CD8-positive, alpha-beta memory T cell (primary cell): Measurements from ENCODE around the gene LRP3. TPM values are rescaled to one million over a fixed set of nuclear protein-coding genes. Genes with fewer than 3 reads are reported as not detected.
A peak's percentile ranks its signal among the peaks of the same experiment; 100 is the strongest.

ENCODE experiments used
- CTCF ChIA-PET: fragments of 350-600 bp; sonication (Branson Sonifier 250); formaldehyde crosslinking; loops from one replicate; lab custom pipeline; 2021; ENCODE audit warnings: antibody characterized with exemption; lab: Charles Lee
- POLR2A ChIA-PET: fragments of 350-600 bp; sonication (Branson Sonifier 250); formaldehyde crosslinking; loops from one replicate; lab custom pipeline; 2021; ENCODE audit warnings: antibody characterized with exemption; lab: Charles Lee
- DNase-seq, 5 donors: peaks; one replicate each; pipeline versions ENCODE4 v3.0.0 to v3.0.0-alpha.2; 2020 to 2022; ENCODE audit warnings: mixed read lengths in 1 of 5
- H3K27ac ChIP-seq: one replicate; pipeline ENCODE4 v1.7.0; 2013; ENCODE audit warnings: low read depth, mild to moderate bottlenecking, low read length, moderate library complexity
- H3K27me3 ChIP-seq: 2 replicates; pipeline ENCODE4 v1.7.0; 2013; ENCODE audit warnings: low read length, mild to moderate bottlenecking; ENCODE audit not compliant: insufficient read depth, poor library complexity, severe bottlenecking
- H3K36me3 ChIP-seq: 2 replicates; pipeline ENCODE4 v1.7.0; 2013; ENCODE audit warnings: mild to moderate bottlenecking, low read length, moderate library complexity; ENCODE audit not compliant: insufficient read depth
- H3K4me1 ChIP-seq: 2 replicates; pipeline ENCODE4 v1.7.0; 2013; ENCODE audit warnings: mild to moderate bottlenecking, low read length, moderate library complexity; ENCODE audit not compliant: insufficient read depth
- H3K4me3 ChIP-seq: 2 replicates; pipeline ENCODE4 v1.7.0; 2013; ENCODE audit warnings: mild to moderate bottlenecking, low read length
- H3K9me3 ChIP-seq: 2 replicates; pipeline ENCODE4 v1.7.0; 2013; ENCODE audit warnings: mild to moderate bottlenecking, low read length
- H3K27ac Mint-ChIP-seq, 8 donors: one replicate each; pipeline ENCODE4 v1.8.0; 2020 to 2021; ENCODE audit warnings: mixed read lengths in 8 of 8, mild to moderate bottlenecking in 6 of 8, inconsistent platforms in 3 of 8, moderate library complexity in 3 of 8
- H3K27me3 Mint-ChIP-seq, 2 donors: one replicate each; pipeline ENCODE4 v1.8.0; 2020 to 2021; ENCODE audit warnings: mixed read lengths in 2 of 2, mild to moderate bottlenecking in 1 of 2, moderate library complexity in 1 of 2
- H3K36me3 Mint-ChIP-seq, 3 donors: one replicate each; pipeline ENCODE4 v1.8.0; 2020 to 2021; ENCODE audit warnings: mixed read lengths in 3 of 3, inconsistent platforms in 1 of 3, mild to moderate bottlenecking in 1 of 3
- H3K4me1 Mint-ChIP-seq, 3 donors: one replicate each; pipeline ENCODE4 v1.8.0; 2020 to 2021; ENCODE audit warnings: mixed read lengths in 3 of 3, inconsistent platforms in 1 of 3, mild to moderate bottlenecking in 1 of 3
- H3K4me3 Mint-ChIP-seq, 7 donors: one replicate each; pipeline ENCODE4 v1.8.0; 2020 to 2021; ENCODE audit warnings: mixed read lengths in 7 of 7, mild to moderate bottlenecking in 6 of 7, moderate library complexity in 4 of 7, inconsistent platforms in 2 of 7
- H3K9me3 Mint-ChIP-seq, 5 donors: one replicate each; pipeline ENCODE4 v1.8.0; 2020 to 2022; ENCODE audit warnings: mixed read lengths in 5 of 5, mild to moderate bottlenecking in 3 of 5, moderate library complexity in 2 of 5, inconsistent platforms in 1 of 5
- polyA plus RNA-seq: library from polyadenylated mRNA; unstranded; fragments of 300-500 nt; fragmentation: Illumina TruSeq; gene quantifications from one replicate; pipeline ENCODE4 v1.2.3, GENCODE V29; 2021
- total RNA-seq, 2 experiments: library from RNA; stranded (reverse); gene quantifications; one replicate each; pipeline ENCODE4 v1.2.3, GENCODE V29; 2021

LRP3 gene
- total and polyA plus RNA-seq, 3 experiments from 2014 or later, result 0.24 TPM; not detected in 2

GRCh38 chr19:33204136-33204973 lies 10.2 kb downstream of the LRP3 start:
- no peaks in the 10 kb centered on the region for H3K9me3 Mint-ChIP-seq
- Histone ChIP-seq H3K4me3 (no peak overlapping the region), H3K4me1 (no peaks in the 10 kb centered on the region), H3K36me3 (no peaks in the 10 kb centered on the region), H3K27ac (no peak overlapping the region), H3K27me3 (no peaks in the 10 kb centered on the region), H3K9me3 (no peaks in the 10 kb centered on the region)
- no peaks in the 10 kb centered on the region for H3K36me3 Mint-ChIP-seq
- POLR2A ChIA-PET, result no interaction called here
- no peak overlapping the region for H3K27ac Mint-ChIP-seq
- peak in 1 of 5 donors; percentile 32 for DNase-seq
- CTCF ChIA-PET, result no interaction called here
- no peak overlapping the region for H3K4me3 Mint-ChIP-seq
- H3K4me1 Mint-ChIP-seq, result no peaks in the 10 kb centered on the region
- H3K27me3 Mint-ChIP-seq, result no peaks in the 10 kb centered on the region

GRCh38 chr19:33205110-33205509 lies 11.0 kb downstream of the LRP3 start:
- Mint-ChIP-seq H3K4me1 (no peaks in the 10 kb centered on the region), H3K36me3 (no peaks in the 10 kb centered on the region), H3K9me3 (no peaks in the 10 kb centered on the region), H3K4me3 (no peak overlapping the region), H3K27ac (no peak overlapping the region), H3K27me3 (no peaks in the 10 kb centered on the region)
- no peak for DNase-seq
- POLR2A ChIA-PET, result no interaction called here
- no peak overlapping the region for H3K27ac ChIP-seq
- H3K9me3 ChIP-seq, result no peaks in the 10 kb centered on the region
- CTCF ChIA-PET, result no interaction called here
- no peaks in the 10 kb centered on the region for H3K4me1 ChIP-seq
- H3K4me3 ChIP-seq, result no peak overlapping the region
- H3K36me3 ChIP-seq, result no peaks in the 10 kb centered on the region
- H3K27me3 ChIP-seq, result no peaks in the 10 kb centered on the region

- DNase-seq, result no peak
- no peaks in the 10 kb centered on the region for H3K27me3 ChIP-seq
- H3K27ac Mint-ChIP-seq, result no peak overlapping the region
- H3K4me3 Mint-ChIP-seq, result no peak overlapping the region
- no peaks in the 10 kb centered on the region for H3K36me3 ChIP-seq
- H3K27me3 Mint-ChIP-seq, result no peaks in the 10 kb centered on the region
- H3K36me3 Mint-ChIP-seq, result no peaks in the 10 kb centered on the region
- H3K9me3 ChIP-seq, result no peaks in the 10 kb centered on the region
- no peaks in the 10 kb centered on the region for H3K4me1 Mint-ChIP-seq
- no peaks in the 10 kb centered on the region for H3K4me1 ChIP-seq
- H3K9me3 Mint-ChIP-seq, result no peaks in the 10 kb centered on the region
- no peak overlapping the region for H3K27ac ChIP-seq
- H3K4me3 ChIP-seq, result no peak overlapping the region
- ChIA-PET CTCF (no interaction called here), POLR2A (no interaction called here)
Observed at GRCh38 chr19:33205531-33206260, 11.6 kb downstream of the LRP3 start.

- no peak for DNase-seq
- no peak overlapping the region for H3K4me3 ChIP-seq
- no peaks in the 10 kb centered on the region for H3K4me1 ChIP-seq
- Mint-ChIP-seq H3K36me3 (no peaks in the 10 kb centered on the region), H3K4me1 (no peaks in the 10 kb centered on the region), H3K27me3 (no peaks in the 10 kb centered on the region), H3K9me3 (no peaks in the 10 kb centered on the region), H3K27ac (peak overlapping the region in 1 of 8 donors; percentile 72), H3K4me3 (no peak overlapping the region)
- no peaks in the 10 kb centered on the region for H3K27me3 ChIP-seq
- ChIA-PET CTCF (no interaction called here), POLR2A (no interaction called here)
- no peaks in the 10 kb centered on the region for H3K9me3 ChIP-seq
- no peak overlapping the region for H3K27ac ChIP-seq
- H3K36me3 ChIP-seq, result no peaks in the 10 kb centered on the region
Observed at GRCh38 chr19:33206261-33207039, 12.3 kb downstream of the LRP3 start.

GRCh38 chr19:33207040-33207620 lies 13.0 kb downstream of the LRP3 start:
- Histone ChIP-seq H3K36me3 (no peaks in the 10 kb centered on the region), H3K27me3 (no peaks in the 10 kb centered on the region), H3K4me3 (no peak overlapping the region), H3K27ac (no peak overlapping the region), H3K4me1 (no peaks in the 10 kb centered on the region), H3K9me3 (no peaks in the 10 kb centered on the region)
- CTCF ChIA-PET, result no interaction called here
- no peaks in the 10 kb centered on the region for H3K4me1 Mint-ChIP-seq
- DNase-seq, result no peak
- H3K27ac Mint-ChIP-seq, result no peak overlapping the region
- H3K4me3 Mint-ChIP-seq, result no peak overlapping the region
- H3K27me3 Mint-ChIP-seq, result no peaks in the 10 kb centered on the region
- POLR2A ChIA-PET, result no interaction called here
- no peaks in the 10 kb centered on the region for H3K9me3 Mint-ChIP-seq
- H3K36me3 Mint-ChIP-seq, result no peaks in the 10 kb centered on the region

GRCh38 chr19:33207903-33208302 lies 13.8 kb downstream of the LRP3 start:
- no peaks in the 10 kb centered on the region for H3K36me3 Mint-ChIP-seq
- no peak overlapping the region for H3K4me3 Mint-ChIP-seq

GRCh38 chr19:33208371-33208895 lies 14.3 kb downstream of the LRP3 start:
- no peaks in the 10 kb centered on the region for H3K36me3 ChIP-seq
- no peaks in the 10 kb centered on the region for H3K27me3 ChIP-seq
- H3K9me3 Mint-ChIP-seq, result no peaks in the 10 kb centered on the region
- ChIA-PET CTCF (no interaction called here), POLR2A (no interaction called here)
- no peak overlapping the region for H3K27ac ChIP-seq
- H3K4me3 ChIP-seq, result no peak overlapping the region
- no peaks in the 10 kb centered on the region for H3K9me3 ChIP-seq
- no peaks in the 10 kb centered on the region for H3K4me1 ChIP-seq
- H3K36me3 Mint-ChIP-seq, result no peaks in the 10 kb centered on the region
- no peak overlapping the region for H3K4me3 Mint-ChIP-seq
- H3K4me1 Mint-ChIP-seq, result no peaks in the 10 kb centered on the region
- H3K27ac Mint-ChIP-seq, result no peak overlapping the region
- no peaks in the 10 kb centered on the region for H3K27me3 Mint-ChIP-seq
- no peak for DNase-seq

More at GRCh38 chr19:33207903-33208302, 13.8 kb downstream of the LRP3 start:
- DNase-seq, result no peak
- Mint-ChIP-seq H3K27ac (no peak overlapping the region), H3K4me1 (no peaks in the 10 kb centered on the region), H3K9me3 (no peaks in the 10 kb centered on the region), H3K27me3 (no peaks in the 10 kb centered on the region)
- Histone ChIP-seq H3K27ac (no peak overlapping the region), H3K27me3 (no peaks in the 10 kb centered on the region), H3K4me1 (no peaks in the 10 kb centered on the region), H3K36me3 (no peaks in the 10 kb centered on the region), H3K4me3 (no peak overlapping the region), H3K9me3 (no peaks in the 10 kb centered on the region)
- ChIA-PET CTCF (no interaction called here), POLR2A (no interaction called here)
